GM18507 (cell line): ENCODE data around the gene SIPA1L3.

ENCODE experiments used
- DNase-seq: peaks from one replicate; pipeline ENCODE4 v3.0.0; 2011; ENCODE audit warnings: low read depth; ENCODE audit not compliant: insufficient read length; ENCODE audit errors: extremely low spot score
- FAIRE-seq: peaks from 2 replicates; lab custom pipeline; 2011; peaks lifted over from hg19 to GRCh38; lab: Jason Lieb, UNC

The SIPA1L3 gene

GRCh38 chr19:38231918-38232317, 324.9 kb downstream of the SIPA1L3 start:
- no peak for FAIRE-seq
- DNase-seq = no peak

- FAIRE-seq (peak; percentile 87), DNase-seq (peak; percentile 67)
Measured at GRCh38 chr19:38233740-38234251, 326.8 kb downstream of the SIPA1L3 start.

- FAIRE-seq = no peak
Measured at GRCh38 chr19:38234615-38235014, 327.6 kb downstream of the SIPA1L3 start.

GRCh38 chr19:38239816-38240215, 332.8 kb downstream of the SIPA1L3 start:
- FAIRE-seq = no peak

More at GRCh38 chr19:38234615-38235014, 327.6 kb downstream of the SIPA1L3 start:
- no peak for DNase-seq

GRCh38 chr19:38243279-38243673, 336.3 kb downstream of the SIPA1L3 start:
- DNase-seq (no peak), FAIRE-seq (no peak)

More at GRCh38 chr19:38239816-38240215, 332.8 kb downstream of the SIPA1L3 start:
- DNase-seq = no peak

- DNase-seq = no peak
- no peak for FAIRE-seq
Measured at GRCh38 chr19:38245826-38246498, 339.0 kb downstream of the SIPA1L3 start.

- FAIRE-seq = no peak
Measured at GRCh38 chr19:38247126-38247525, 340.1 kb downstream of the SIPA1L3 start.

GRCh38 chr19:38247734-38248268, 340.8 kb downstream of the SIPA1L3 start:
- DNase-seq (no peak), FAIRE-seq (no peak)

More at GRCh38 chr19:38247126-38247525, 340.1 kb downstream of the SIPA1L3 start:
- no peak for DNase-seq

- DNase-seq = no peak
- no peak for FAIRE-seq
Measured at GRCh38 chr19:38248421-38248820, 341.4 kb downstream of the SIPA1L3 start.

GRCh38 chr19:38250428-38250820, 343.4 kb downstream of the SIPA1L3 start:
- DNase-seq (no peak), FAIRE-seq (no peak)

GRCh38 chr19:38250821-38251563, 344.0 kb downstream of the SIPA1L3 start:
- DNase-seq (no peak), FAIRE-seq (no peak)

- no peak for DNase-seq
- no peak for FAIRE-seq
Measured at GRCh38 chr19:38251564-38252051, 344.6 kb downstream of the SIPA1L3 start.

- no peak for FAIRE-seq
- no peak for DNase-seq
Measured at GRCh38 chr19:38252385-38252784, 345.4 kb downstream of the SIPA1L3 start.

- DNase-seq = no peak
- no peak for FAIRE-seq
Measured at GRCh38 chr19:38252941-38253691, 346.1 kb downstream of the SIPA1L3 start.

- DNase-seq = no peak
- FAIRE-seq = no peak
Measured at GRCh38 chr19:38253788-38254187, 346.8 kb downstream of the SIPA1L3 start.

GRCh38 chr19:38255383-38256014, 348.5 kb downstream of the SIPA1L3 start:
- no peak for DNase-seq
- no peak for FAIRE-seq
